ENCODE data around the gene GNAZ.

The GNAZ gene

GRCh38 chr22:23153994-23154393 is 83.7 kb downstream of the GNAZ start:
- no peak for DNase-seq (ENCODE audit: low read depth in 2 of 2)

DNA sequence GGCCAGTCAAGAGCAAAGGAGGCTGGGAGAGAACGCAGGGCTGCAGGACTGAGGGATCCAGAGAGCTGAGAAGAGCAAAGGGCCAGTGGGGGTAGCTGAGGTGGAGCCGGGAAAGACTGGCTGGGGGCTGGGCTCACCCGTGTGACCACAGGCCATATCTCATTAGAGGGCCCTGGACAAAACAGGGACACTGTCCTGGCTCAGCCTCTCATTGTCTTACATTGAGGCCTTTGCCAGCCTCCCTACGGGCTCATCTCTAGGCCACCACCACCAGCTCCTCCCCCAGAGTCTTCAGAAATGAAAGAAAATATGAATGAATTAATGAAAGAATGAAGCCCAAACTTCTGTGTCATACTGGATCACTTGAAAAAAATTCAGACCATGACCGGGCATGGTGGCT is 84.1 kb downstream of the GNAZ start:
- no peak for DNase-seq (ENCODE audit: low read depth in 2 of 2)

DNA sequence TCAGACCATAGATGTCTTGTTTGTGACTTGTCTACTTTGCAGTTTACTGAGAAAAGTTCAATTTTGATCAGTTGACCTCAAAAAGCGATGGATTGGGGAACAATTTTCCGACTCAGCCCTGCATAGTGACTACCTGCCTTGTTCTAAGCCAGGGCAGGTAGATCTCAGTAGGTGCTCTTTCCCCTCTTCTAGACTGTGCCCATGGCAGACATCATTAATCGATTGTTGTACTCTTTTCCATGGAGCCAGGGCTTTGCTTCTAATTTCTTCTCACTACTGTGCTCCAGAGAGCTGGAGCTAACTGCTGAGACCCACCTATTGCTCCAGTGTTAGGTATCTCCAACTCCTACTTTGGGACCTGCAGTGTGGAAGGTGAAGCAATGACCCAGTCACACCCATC is 84.8 kb downstream of the GNAZ start:
- no peak for DNase-seq (ENCODE audit: low read depth in 2 of 2)

GRCh38 chr22:23155831-23156230 is 85.5 kb downstream of the GNAZ start:
- no peak for DNase-seq (ENCODE audit: low read depth in 2 of 2)

- no peak for DNase-seq (ENCODE audit: low read depth in 2 of 2)
These were observed 86.0 kb downstream of the GNAZ start for GRCh38 chr22:23156286-23156685.

- DNase-seq (ENCODE audit: low read depth in 2 of 2), result no peak
These were observed 87.5 kb downstream of the GNAZ start for GRCh38 chr22:23157560-23158515.

DNA sequence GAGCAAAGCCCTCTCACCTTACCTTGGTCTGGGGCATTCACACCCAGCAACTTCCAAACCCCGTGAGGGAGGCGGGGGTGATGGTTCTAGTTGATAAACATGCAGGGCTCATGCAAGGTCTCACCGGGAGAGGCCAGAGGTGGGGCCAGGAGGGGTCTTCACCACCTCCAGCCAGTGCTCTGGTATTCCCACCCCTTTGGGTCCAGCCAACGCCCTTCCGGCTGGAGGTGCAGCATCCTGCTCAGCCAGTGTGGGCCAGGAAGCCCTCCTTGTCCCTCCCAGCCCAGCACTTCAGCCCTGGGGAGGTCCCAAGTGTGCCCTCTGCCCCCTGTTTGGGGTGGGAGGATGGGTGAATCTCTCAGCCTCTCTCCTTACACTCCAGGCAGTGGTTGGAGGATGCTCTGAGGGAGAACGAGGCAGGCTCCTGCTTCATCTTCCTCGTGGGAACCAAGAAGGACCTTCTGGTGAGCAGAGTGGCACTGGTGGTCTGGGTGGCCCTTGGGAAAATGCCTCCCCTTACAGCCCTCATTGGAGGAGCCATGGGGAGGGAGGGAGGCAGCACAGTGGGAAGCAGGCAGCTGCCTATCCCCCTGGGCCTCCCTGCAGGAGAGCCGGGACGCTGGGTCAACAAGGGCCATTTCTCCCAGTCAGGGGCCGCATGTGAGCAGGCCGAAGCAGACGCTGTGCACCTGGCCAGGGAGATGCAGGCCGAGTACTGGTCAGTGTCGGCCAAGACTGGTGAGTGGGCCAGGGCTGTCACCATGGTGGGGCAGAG is 88.4 kb downstream of the GNAZ start:
- DNase-seq (ENCODE audit: low read depth in 2 of 2), result no peak

GRCh38 chr22:23159291-23159630 is 88.9 kb downstream of the GNAZ start:
- DNase-seq (ENCODE audit: low read depth in 2 of 2), result no peak

GRCh38 chr22:23161029-23161428 is 90.7 kb downstream of the GNAZ start:
- DNase-seq (ENCODE audit: low read depth in 2 of 2), result no peak

DNA sequence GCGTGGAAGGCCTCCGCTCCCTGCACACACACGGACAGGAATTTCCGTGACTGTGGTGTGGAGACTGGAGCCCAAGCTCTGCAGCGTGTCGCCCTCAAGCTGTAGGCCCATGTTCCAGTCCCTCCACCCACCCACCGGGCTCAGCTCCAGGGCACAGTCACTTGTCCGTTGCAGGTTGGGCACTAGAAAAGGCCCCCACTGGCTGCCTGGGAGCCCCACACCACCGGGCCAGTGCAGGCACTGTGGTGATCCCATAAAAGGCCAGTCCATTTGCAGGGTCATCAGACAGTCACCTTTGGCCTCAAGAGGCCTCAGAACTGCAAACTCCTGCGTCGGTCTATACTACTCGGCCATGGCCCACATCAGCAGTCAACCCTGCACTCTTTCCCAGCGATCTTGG is 91.3 kb downstream of the GNAZ start:
- no peak for DNase-seq (ENCODE audit: low read depth in 2 of 2)

DNA sequence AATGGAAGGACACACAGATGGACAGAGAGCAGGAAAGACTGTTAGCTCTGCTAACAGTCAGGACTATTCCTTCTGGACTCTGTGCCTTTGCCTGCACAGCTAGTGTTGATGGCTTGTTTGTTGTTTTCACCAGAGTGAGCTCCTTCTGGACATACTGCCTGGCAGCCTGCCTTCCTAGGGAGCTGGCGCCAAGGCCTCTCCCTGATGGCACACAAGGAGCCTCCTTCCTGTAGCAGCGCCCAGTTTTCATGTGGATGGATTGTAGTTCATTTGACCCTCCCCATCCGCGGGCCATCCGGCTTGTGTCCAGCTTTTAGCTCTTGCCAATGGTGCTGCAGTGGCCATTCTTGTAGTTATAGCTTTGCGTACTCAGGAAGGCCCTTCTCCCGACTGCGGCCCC is 93.3 kb downstream of the GNAZ start:
- DNase-seq (ENCODE audit: low read depth in 2 of 2), result no peak

- DNase-seq (ENCODE audit: low read depth in 2 of 2), result no peak
These were observed 93.8 kb downstream of the GNAZ start for GRCh38 chr22:23164091-23164490.

DNA sequence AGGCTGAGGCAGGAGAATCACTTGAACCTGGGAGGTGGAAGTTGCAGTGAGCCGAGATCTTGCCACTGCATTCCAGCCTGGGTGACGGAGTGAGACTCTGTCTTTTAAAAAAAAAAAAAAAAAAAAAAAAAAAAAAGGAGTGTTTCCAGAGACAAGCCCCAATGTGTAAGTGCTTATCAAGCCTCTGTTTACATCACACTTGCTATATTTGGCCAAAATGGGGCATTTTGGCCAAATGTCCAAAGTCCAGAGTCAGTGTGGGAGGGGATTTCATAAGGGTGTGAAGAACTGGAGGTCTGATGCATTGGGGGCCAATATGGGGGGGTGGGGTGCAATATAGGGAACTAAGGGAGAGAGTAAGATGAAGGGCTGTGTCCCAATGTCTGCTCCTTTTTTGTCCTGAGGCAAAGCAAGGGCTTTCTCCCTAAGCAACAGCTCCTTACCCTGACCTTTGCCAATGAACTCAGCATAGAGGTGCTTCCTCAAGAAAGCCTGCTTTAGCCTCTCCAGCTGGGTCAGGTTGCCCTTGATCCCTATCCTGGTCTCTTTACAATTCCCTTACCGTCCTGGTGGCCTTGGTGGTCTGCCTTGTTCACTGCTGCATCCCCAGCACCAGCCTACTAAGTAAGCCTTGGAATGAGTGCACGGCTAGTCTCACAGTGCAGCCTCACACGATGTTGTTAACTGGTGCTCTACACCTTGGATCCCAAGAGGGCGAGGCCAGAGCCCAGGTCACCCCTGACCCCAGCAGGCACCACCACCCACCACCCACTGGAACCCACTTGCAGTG is 95.9 kb downstream of the GNAZ start:
- DNase-seq (ENCODE audit: low read depth in 2 of 2), result no peak

GRCh38 chr22:23166841-23167616 is 96.7 kb downstream of the GNAZ start:
- DNase-seq (ENCODE audit: low read depth in 2 of 2), result no peak

GRCh38 chr22:23168391-23169042 is 98.2 kb downstream of the GNAZ start:
- no peak for DNase-seq (ENCODE audit: low read depth in 2 of 2)

DNA sequence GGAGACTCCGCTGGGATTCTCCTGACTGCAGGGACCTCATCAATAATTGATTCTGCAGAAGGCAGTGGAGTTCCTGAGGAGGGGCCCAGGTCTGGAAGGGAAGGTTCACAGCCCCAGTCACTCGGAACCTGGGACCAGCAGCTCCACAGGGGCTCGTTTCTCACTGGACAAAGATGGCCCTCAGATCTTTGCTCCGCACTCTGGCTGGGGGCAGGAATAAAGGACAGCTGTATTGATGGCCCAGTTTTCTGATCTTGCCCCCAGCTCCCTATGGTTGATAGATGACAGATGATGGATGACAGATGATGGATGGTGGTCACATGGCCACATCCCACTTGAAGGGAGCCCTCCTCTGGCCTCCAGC is 98.7 kb downstream of the GNAZ start:
- DNase-seq (ENCODE audit: low read depth in 2 of 2), result no peak

Measured in activated CD8-positive, alpha-beta memory T cell treated with anti-CD3 and anti-CD28 coated beads for 4 hours (primary cell).